Activated CD4-positive, alpha-beta T cell treated with anti-CD3 and anti-CD28 coated beads, Interleukin-2, Interleukin-6, amounts not matched to agents 100 ng/mL and 50 ng/mL, durations not matched to agents 16 hours and 8 hours (primary cell): ENCODE data around the gene PRAMEF5.
"Not testable (repeated sequence)": the region's sequence is repeated elsewhere in the genome, so short reads cannot be mapped to it uniquely, and the experiment has no call there.

Source experiments
- DNase-seq: peaks from one replicate; pipeline ENCODE4 v3.0.0-alpha.2; 2020

The PRAMEF5 gene

GRCh38 chr1:13279617-13280016, 25.6 kb downstream of the PRAMEF5 start:
- not testable (repeated sequence) for DNase-seq

GRCh38 chr1:13285037-13285436, 31.0 kb downstream of the PRAMEF5 start, which contains the start of gene PRAMEF8:
TSS of gene PRAMEF8 (minus strand) at chr1:13285137. CDS start at chr1:13284091, 1,046 bp downstream.
- DNase-seq: not testable (repeated sequence)

GRCh38 chr1:13289030-13289429, 35.0 kb downstream of the PRAMEF5 start:
- not testable (repeated sequence) for DNase-seq

- not testable (repeated sequence) for DNase-seq
Observed at GRCh38 chr1:13297216-13297931, 43.4 kb downstream of the PRAMEF5 start.

GRCh38 chr1:13298699-13299098, 44.7 kb downstream of the PRAMEF5 start:
- DNase-seq: not testable (repeated sequence)

GRCh38 chr1:13302197-13302596, 48.2 kb downstream of the PRAMEF5 start:
- DNase-seq: not testable (repeated sequence)

- not testable (repeated sequence) for DNase-seq
Observed at GRCh38 chr1:13303239-13303638, 49.2 kb downstream of the PRAMEF5 start, which contains the start of gene PRAMEF33. TSS of gene PRAMEF33 (plus strand) at chr1:13303539. CDS start at chr1:13305955, 2,416 bp downstream.
